NCI-H1105 treated with DMSO at 0.1 percent for 48 hours (cell line): ENCODE results near the gene DENND2C.
"Not testable (repeated sequence)": the region's sequence is repeated elsewhere in the genome, so short reads cannot be mapped to it uniquely, and the experiment has no call there.

Experiments
- DNase-seq: peaks from one replicate; lab custom pipeline; 2025; lab: John Stamatoyannopoulos, UW

DENND2C gene

GRCh38 chr1:114597949-114598348 lies 71.9 kb downstream of the DENND2C start:
- no peak for DNase-seq

- no peak for DNase-seq
Observed at GRCh38 chr1:114595602-114596001, 74.2 kb downstream of the DENND2C start.

DNA sequence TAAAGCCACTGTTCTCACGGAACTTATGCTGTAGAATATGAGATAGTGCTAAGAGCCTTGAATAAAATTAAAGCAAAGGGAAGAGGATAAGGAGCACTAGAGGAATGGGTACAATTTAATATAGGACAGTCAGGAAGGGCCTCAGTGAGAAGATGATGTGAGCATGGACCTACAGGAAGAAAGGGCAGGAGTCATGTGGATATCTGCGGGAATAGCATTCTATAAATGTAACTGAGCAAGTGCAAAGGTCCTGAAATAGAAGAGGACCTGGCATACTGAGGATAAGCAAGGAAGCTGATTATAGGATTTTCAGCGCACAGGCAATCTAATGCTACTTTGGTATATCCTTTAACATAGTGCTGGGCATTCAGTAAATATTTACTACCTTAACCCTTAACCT lies 75.8 kb downstream of the DENND2C start:
- DNase-seq = no peak

GRCh38 chr1:114589122-114589521 lies 80.7 kb downstream of the DENND2C start:
- no peak for DNase-seq

DNA sequence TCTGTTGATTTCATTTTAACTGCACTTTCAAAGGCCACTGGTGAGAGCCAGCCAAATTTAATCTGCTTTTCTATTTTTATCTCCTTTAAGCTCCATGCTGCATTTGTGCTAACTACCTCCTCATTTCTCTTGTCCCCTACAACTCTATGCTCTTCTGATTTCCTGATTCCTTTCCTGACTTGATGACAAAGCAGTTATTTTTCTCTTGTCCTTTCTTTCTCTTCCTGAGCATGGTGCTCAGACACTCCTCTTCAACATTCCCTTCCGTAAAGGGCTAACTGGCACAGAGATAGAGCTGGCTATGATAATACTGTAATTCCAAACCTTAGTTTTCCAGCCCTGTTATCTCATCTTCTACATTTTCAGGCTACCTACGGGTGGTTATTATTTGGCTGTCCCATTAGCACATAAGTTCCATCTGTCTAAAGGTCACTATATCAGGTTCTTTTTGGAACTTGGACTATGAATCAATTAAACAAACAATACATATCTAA lies 81.6 kb downstream of the DENND2C start:
- DNase-seq = no peak

DNA sequence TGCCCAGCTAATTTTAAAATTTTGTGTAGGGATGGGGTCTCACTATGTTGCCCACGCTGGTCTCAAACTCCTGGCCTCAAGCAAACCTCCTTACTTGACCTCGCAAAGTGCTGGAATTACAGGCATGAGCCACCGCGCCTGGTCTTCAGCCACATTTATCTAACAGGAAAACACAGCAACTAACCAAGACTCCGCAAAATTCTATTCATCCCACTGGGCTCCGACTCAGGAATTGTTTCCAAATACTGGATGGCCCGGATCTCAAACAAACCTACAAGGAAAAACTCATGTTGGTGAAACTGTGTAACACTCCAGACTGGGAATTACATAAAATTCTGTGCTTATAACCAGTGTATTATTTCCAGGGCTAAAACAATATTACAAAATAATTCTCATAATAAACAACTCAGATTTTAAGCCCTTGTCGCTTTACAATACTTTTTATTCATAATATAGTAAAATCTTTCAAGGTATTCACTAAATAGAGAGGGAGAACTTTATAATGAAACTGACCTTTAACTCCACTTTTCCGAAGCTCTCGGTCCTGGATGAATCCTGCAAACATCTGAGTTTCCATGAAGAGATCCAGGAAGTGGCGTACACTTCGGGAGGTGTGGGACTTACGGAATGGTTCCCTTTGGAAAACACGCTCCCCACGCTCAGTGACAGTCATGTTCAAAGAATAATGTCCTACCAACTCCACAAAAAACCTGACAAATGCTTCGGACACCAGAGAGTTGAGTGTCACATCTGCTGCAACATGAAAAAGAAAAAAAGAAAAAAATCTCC lies 82.5 kb downstream of the DENND2C start:
- no peak for DNase-seq

DNA sequence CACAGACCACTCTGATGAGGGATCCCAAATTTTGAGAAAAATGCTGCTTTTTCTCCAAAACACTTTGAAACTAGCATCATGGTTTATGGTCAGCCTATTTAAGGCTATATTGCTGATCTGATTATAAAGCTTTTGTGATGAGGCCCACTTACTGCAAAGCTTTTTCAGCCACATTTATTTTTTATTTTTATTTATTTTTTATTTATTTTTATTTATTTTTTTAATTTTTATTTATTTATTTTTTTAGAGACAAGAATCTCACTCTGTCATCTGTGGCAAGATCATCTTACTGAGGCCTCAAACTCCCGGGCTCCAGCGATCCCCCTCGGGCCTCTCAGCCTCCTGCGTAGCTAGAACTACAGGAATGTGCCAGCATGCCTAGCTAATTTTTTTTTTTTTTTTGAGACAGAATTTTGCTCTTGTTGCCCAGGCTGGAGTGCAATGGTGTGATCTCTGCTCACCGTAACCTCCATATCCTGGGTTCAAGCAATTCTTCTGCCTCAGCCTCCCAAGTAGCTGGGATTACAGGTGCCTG lies 83.3 kb downstream of the DENND2C start:
- no peak for DNase-seq

GRCh38 chr1:114585231-114585630 lies 84.6 kb downstream of the DENND2C start:
- DNase-seq = no peak

DNA sequence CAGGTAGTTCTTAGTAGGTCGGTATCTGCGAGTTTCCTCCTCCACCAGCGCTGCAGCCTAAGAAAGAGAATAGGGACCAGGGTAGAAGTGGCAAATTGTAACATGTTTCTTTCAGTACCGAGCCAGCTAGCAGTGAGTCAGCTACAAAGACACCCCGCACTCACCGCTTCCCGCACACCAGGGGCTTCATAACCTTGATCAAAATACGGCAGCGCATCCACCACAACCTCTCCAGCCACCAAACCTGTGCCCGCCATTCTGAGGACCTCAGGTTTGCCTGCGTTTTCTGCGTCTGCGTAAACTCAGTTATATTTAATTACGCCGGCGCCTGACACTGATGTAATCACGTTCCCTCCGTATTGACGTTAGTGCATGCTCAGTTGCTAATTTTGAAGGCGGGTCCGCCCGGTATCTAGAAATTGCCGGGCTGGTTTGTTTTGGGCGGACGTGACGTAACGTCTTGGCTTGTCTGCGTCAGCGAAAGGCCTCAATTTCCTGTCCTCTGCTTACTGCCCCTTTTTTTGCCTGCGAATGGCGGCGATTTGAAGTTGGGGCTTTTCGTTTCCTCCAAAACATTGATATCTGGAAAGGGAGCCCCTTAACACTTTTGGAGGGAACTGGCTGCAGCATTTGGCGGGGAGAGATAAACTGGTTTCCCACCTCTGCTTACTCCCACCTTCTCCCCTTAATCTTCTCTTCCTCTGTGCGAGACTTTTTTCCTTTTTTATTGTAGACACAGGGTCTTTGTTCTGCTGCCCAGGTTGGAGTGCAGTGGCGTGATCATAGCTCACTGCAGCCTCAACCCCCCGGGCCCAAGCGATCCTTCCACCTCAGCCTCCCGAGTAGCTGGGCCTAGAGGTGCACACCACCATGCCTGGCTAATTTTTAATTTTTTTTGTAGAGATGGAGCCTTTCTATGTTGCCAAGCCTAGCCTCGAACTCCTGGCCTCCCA lies 88.2 kb downstream of the DENND2C start, which contains the start of gene BCAS2:
BCAS2 (minus strand) TSS at position 281 of the 953 bp plus-strand sequence; CDS start at position 257, 24 bp downstream.
- DNase-seq = peak; percentile 98

GRCh38 chr1:114574365-114574764 lies 95.5 kb downstream of the DENND2C start:
- no peak for DNase-seq

- DNase-seq = no peak
Observed at GRCh38 chr1:114564141-114564540, 105.7 kb downstream of the DENND2C start.

GRCh38 chr1:114562978-114563510 lies 106.8 kb downstream of the DENND2C start:
- not testable (repeated sequence) for DNase-seq

DNA sequence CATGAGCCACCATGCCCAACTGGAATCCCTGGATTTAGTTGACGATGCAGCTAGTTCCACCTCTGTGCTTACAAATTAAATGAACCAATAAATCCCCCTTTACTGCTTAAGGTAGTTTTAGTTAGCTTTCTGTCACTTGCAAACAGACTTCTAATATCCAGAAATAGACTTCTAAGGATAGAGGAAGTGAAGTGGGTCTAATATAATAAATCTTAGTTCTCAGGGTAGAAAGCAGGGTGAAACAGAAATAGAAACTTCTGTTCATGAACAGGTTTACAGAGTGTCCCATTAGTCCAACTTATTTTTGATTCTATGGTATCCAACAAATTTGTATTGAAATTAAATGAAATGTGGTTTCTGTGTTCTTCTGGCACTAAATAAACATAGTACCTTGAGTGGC lies 108.5 kb downstream of the DENND2C start:
- DNase-seq = no peak

DNA sequence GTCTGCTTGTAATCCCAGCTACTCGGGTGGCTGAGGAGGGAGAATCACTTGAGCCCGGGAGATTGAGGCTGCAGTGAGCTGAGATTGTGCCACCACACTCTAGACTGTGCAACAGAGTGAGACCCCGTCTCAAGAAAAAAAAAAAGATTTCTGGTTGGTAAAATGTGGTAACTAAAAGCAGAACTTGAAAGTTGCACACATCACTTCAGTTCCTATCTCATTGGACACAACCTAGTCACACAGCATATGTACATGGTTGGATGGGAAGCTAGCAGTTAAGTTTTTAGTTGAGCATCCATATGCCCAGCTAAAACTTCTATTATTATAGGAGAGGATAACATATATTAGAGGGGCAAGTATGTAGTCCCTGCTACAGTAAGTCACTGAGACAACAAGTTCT lies 110.5 kb downstream of the DENND2C start:
- no peak for DNase-seq

DNA sequence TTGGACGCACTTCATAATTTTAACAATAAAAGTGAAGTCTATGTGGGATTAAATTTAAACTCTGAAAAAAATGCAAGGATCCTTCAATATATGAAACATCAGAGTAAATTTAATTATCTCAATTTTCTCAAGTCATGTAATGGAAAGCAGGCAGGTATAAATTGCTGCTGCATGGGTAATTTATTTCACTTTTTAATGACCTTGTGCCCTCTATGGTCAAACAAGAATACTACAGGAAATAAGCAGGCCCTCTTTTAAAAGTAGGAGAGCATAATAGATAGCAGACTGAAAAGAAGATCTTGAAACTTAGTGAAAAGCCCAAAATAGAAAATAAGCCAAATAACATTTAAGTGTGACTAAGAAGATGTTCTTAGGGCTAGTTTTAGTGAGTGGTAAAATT lies 111.3 kb downstream of the DENND2C start:
- peak; percentile 47 for DNase-seq

DNA sequence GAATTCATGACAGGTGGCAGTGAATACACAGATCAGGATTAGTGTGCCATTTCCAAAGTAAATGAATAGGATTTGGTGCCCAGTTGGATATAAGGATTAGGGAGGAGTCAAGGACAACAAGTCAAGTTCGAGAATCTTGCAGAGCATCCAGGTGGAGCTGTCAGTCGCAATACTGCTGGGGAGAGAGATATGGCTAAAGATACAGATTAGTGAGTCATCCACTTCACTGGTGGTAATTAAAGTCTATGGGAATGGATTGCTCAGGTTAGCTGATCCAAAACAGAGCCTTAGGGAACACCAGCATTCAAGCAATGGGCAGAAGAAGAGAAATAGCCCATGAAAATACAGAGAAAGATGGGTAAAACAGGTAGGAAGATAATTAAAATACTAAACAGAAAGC lies 115.3 kb downstream of the DENND2C start:
- DNase-seq = no peak

- DNase-seq = no peak
Observed at GRCh38 chr1:114552106-114552639, 117.7 kb downstream of the DENND2C start.

DNA sequence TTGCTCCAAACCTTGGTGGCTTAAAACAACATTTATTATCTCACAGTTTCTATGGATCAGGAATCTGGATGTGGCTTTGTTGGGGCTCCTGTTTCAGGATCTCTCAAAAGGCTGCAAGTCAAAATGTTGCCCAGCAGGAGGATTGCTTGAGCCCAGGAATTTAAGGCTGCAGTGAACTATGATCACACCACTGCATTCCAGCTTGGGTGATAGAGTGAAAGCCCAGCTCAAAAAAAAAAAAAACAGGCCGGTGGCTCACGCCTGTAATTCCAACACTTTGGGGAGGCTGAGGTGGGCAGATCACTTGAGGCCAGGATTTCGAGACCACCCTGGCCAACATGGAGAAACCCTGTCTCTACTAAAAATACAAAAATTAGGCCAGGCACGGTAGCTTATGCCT lies 118.4 kb downstream of the DENND2C start:
- no peak for DNase-seq

GRCh38 chr1:114550336-114550735 lies 119.5 kb downstream of the DENND2C start:
- no peak for DNase-seq

DNA sequence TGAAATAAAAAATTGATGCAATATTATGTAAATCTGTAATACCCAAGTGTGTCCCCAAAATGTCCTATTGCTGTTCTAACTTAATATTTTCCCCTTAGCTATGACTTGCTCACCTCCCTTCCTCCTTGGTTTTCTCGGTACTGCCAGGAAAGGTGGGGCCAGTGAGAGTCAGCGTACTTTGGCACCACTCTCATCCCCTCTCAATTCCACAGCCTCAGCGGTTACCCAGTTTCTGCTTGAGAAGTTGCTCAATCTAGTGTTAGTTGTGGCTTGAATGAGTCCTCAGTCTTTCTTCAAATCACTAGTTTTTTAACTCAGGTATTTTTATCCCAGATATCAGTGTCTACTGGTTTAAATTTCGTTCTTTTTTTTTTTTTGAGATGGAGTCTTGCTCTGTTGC lies 120.7 kb downstream of the DENND2C start:
- no peak for DNase-seq

- no peak for DNase-seq
Observed at GRCh38 chr1:114547076-114547475, 122.8 kb downstream of the DENND2C start.

GRCh38 chr1:114545796-114546195 lies 124.1 kb downstream of the DENND2C start:
- no peak for DNase-seq
